GM06990 (cell line): ENCODE measurements around the gene AKAP13.

Experiments used
- DNase-seq: peaks from one replicate; pipeline ENCODE4 v3.0.0-alpha.2; 2011; ENCODE audit not compliant: insufficient read length; ENCODE audit errors: extremely low read depth
- H3K27me3 ChIP-seq: replicated peaks from 2 replicates; pipeline ENCODE4 v1.6.0; 2011; ENCODE audit warnings: low read length; ENCODE audit not compliant: control insufficient read depth, insufficient read depth
- H3K36me3 ChIP-seq: 2 replicates; pipeline ENCODE4 v1.5.1; 2011; ENCODE audit warnings: low read length; ENCODE audit not compliant: control insufficient read depth, insufficient read depth
- H3K4me3 ChIP-seq: replicated peaks from 2 replicates; pipeline ENCODE4 v1.5.1; 2011; ENCODE audit warnings: low read depth, mild to moderate bottlenecking, control low read depth, low read length
- TF ChIP-seq, protein P1 (sequence below): IDR thresholded peaks from 2 replicates; pipeline ENCODE4 v1.5.1; 2011; ENCODE audit warnings: low read length, control low read depth, mild to moderate bottlenecking, inconsistent platforms; ENCODE audit not compliant: insufficient read depth, poor library complexity, severe bottlenecking

AKAP13 gene

DNA sequence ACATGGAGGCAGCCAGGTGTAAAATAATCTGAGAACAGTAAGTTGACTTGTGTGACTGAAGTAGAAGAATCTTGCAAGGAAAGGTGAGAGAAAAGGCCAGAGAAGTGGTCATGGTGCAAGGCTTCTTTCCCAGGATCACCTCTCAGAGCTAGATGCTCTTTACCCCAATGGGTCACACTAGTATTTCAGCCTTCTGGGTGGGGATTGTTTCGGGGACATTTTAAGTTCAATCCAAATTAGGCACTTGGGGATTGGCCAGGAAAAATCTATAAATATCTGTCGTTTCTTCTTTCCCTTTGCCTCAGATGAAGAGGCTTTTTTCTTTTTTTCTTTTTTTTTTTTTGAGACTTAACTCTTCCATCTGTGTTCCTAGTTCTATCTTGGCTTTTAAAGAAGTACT lies 226.3 kb downstream of the AKAP13 start:
- H3K36me3 ChIP-seq = peaks cover 2% of the 10 kb centered on the region
- no peak overlapping the region for H3K4me3 ChIP-seq
- no peak for DNase-seq
- H3K27me3 ChIP-seq = no peaks in the 10 kb centered on the region
- TF ChIP-seq, protein P1, sequence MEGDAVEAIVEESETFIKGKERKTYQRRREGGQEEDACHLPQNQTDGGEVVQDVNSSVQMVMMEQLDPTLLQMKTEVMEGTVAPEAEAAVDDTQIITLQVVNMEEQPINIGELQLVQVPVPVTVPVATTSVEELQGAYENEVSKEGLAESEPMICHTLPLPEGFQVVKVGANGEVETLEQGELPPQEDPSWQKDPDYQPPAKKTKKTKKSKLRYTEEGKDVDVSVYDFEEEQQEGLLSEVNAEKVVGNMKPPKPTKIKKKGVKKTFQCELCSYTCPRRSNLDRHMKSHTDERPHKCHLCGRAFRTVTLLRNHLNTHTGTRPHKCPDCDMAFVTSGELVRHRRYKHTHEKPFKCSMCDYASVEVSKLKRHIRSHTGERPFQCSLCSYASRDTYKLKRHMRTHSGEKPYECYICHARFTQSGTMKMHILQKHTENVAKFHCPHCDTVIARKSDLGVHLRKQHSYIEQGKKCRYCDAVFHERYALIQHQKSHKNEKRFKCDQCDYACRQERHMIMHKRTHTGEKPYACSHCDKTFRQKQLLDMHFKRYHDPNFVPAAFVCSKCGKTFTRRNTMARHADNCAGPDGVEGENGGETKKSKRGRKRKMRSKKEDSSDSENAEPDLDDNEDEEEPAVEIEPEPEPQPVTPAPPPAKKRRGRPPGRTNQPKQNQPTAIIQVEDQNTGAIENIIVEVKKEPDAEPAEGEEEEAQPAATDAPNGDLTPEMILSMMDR = no peak

DNA sequence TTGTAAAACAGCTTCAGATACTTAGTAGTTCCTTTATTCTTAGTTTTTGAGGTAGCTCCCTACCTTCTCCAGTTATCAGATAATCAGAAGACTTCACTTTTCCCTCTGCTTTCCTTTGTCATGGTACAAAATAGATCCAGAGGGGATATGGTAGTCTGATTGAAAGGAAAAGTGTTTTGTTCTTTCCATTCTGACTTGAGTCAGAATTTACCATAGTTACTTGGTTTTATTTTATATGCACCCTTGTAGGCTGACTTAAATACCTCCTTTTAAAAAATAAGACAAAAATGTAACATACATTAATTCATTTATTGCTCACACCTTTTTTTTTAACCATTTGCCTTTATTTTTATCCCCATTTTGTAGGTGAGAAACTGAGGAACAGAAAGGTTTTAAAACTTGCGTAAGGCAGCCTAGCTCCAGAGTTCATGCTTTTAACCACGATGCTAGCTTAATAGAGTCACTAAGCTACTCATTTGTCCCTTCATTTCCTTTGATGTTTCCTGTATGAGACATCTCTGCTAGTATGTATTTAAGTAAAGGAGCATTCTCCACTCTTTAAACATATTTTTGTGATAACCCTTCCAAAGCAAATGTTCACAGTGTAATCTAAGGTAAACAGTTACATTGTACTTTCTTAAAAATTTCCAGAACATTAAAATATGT lies 226.9 kb downstream of the AKAP13 start:
- no peak for DNase-seq
- peaks cover 2% of the 10 kb centered on the region for H3K36me3 ChIP-seq
- TF ChIP-seq, protein P1 = no peak
- H3K4me3 ChIP-seq = no peak overlapping the region
- no peaks in the 10 kb centered on the region for H3K27me3 ChIP-seq

DNA sequence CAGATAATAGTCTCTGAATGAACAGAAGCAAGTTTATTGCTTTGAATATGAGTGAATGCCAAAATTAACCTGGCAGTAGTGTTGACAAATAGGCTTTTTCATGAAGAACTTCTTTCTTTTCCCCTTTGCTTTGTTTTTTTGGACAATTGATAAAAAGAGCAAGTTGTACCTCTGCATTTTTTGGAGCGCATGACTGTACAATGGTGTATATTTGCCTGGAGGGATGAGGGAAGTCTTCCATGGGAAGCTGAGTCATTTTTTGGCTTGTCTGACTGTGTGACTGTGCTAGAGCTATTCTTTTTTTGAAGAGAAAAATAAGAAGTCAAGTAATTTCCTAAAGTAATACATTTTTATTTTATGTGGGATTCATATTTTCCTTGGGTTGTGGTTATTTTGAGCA lies 227.4 kb downstream of the AKAP13 start:
- no peak overlapping the region for H3K4me3 ChIP-seq
- no peaks in the 10 kb centered on the region for H3K27me3 ChIP-seq
- no peak for DNase-seq
- H3K36me3 ChIP-seq = peaks cover 2% of the 10 kb centered on the region
- TF ChIP-seq, protein P1 = no peak

DNA sequence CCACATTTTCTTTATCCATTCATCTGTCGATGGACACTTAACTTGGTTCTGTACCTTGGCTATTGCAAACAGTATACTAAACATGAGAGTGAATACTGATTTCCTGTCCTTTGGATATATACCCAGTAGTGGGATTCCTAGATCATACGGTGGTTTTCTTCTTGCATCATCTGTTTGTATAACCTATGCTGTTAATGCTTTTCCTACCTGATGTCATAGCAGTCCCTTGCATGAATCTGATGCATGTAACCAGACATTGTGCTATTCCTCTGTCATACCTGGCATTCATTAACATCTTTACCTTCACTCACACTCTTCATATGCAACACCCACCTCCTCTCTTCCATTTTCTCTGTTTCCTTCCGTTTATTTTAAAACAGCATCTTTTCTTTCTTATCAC lies 229.1 kb downstream of the AKAP13 start:
- no peak for DNase-seq
- no peak overlapping the region for H3K4me3 ChIP-seq
- H3K27me3 ChIP-seq = no peaks in the 10 kb centered on the region
- H3K36me3 ChIP-seq = no peaks in the 10 kb centered on the region; the same call in 1 of the 2 replicates
- TF ChIP-seq, protein P1 = no peak

DNA sequence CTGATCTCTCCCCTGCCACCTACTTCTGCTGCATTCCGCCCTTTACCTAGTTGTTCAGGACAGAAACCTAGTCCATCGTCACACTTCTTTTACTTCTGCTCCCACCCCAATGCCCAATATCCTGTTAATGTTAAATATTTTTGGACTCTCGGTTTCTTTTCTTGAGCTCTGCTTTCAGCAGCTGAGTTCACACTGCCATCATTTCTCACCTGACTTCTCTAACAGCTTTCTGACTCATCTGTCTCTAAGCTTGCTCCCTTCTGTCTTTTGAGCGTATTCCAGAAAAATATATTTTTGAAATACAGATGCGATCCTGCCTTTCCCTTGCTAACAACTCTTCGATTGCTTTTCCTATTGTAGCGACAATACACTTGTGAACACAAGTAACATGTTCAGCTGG lies 231.0 kb downstream of the AKAP13 start:
- Histone ChIP-seq H3K36me3 (no peaks in the 10 kb centered on the region; the same call in 1 of the 2 replicates), H3K27me3 (no peaks in the 10 kb centered on the region), H3K4me3 (no peak overlapping the region)
- DNase-seq = no peak
- TF ChIP-seq, protein P1 = no peak

DNA sequence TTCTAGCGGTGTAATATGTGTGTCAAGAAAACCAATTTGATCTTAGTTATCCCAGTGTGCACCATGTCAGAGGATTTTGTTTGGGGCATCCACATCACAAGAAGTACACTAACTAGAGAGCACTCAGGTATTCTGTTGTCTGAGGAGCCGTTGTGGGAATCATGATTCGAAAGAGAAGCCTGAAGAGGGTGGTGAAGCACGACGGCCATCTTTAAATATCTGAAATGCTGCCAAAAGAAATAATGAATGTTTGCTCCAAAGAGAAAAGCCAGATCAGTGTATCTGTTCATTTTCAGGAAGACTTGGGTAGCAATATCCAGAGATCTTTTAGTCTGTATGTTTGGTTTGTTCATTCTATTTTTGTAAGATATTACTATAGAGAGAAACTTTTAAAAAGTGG lies 233.7 kb downstream of the AKAP13 start:
- DNase-seq = no peak
- no peaks in the 10 kb centered on the region; the same call in 1 of the 2 replicates for H3K36me3 ChIP-seq
- TF ChIP-seq, protein P1 = no peak
- no peak overlapping the region for H3K4me3 ChIP-seq
- no peaks in the 10 kb centered on the region for H3K27me3 ChIP-seq
